ENCODE data around the gene GNA15.

The GNA15 gene

DNA sequence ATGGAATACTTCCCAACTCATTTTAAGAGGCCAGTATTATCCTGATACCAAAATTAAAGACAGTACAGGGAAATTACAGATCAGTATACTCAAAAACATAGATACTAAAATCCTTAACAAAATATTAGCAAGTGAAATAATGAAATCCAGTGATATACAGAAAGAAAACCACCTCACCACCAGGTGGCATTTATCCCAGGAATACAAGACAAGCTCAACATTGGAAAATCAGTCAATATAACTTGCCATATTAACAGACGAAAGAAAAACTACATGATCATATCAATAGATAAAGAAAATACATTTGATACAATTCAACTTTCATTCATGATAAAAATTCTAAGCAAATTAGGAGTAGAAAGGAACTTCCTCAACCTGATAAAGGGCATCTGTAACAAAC is 6.7 kb upstream of the GNA15 start:
- in situ Hi-C loops (cut with HindIII; ENCODE audit: low sequenced_read_pairs), result no loop called here
- H3K4me3 ChIP-seq (ENCODE audit: low read depth, low read length), result no peak overlapping the region
- TF ChIP-seq, protein P1, sequence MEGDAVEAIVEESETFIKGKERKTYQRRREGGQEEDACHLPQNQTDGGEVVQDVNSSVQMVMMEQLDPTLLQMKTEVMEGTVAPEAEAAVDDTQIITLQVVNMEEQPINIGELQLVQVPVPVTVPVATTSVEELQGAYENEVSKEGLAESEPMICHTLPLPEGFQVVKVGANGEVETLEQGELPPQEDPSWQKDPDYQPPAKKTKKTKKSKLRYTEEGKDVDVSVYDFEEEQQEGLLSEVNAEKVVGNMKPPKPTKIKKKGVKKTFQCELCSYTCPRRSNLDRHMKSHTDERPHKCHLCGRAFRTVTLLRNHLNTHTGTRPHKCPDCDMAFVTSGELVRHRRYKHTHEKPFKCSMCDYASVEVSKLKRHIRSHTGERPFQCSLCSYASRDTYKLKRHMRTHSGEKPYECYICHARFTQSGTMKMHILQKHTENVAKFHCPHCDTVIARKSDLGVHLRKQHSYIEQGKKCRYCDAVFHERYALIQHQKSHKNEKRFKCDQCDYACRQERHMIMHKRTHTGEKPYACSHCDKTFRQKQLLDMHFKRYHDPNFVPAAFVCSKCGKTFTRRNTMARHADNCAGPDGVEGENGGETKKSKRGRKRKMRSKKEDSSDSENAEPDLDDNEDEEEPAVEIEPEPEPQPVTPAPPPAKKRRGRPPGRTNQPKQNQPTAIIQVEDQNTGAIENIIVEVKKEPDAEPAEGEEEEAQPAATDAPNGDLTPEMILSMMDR (IDR thresholded peaks at IDR 0.05; ENCODE audit: low read depth, low read length, missing control alignments), result peak; percentile 45
- DNase-seq (ENCODE audit: low read depth), result peak; percentile 47

DNA sequence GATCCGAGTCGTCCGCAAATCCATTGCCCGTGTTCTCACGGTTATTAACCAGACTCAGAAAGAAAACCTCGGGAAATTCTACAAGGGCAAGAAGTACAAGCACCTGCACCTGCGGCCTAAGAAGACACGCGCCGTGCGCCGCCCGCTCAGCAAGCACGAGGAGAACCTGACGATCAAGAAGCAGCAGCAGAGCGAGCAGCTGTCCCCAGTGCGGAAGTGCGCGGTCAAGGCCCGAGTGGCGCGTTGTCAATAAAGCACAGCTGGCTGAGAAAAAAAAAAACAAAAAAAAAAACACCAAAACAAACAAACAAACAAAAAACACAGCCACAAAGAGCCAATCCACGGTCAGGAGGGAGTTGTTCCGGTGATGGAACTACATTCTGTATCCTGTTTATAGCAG is 4.7 kb upstream of the GNA15 start:
- DNase-seq (ENCODE audit: low read depth), result no peak
- in situ Hi-C loops (cut with HindIII; ENCODE audit: low sequenced_read_pairs), result no loop called here

DNA sequence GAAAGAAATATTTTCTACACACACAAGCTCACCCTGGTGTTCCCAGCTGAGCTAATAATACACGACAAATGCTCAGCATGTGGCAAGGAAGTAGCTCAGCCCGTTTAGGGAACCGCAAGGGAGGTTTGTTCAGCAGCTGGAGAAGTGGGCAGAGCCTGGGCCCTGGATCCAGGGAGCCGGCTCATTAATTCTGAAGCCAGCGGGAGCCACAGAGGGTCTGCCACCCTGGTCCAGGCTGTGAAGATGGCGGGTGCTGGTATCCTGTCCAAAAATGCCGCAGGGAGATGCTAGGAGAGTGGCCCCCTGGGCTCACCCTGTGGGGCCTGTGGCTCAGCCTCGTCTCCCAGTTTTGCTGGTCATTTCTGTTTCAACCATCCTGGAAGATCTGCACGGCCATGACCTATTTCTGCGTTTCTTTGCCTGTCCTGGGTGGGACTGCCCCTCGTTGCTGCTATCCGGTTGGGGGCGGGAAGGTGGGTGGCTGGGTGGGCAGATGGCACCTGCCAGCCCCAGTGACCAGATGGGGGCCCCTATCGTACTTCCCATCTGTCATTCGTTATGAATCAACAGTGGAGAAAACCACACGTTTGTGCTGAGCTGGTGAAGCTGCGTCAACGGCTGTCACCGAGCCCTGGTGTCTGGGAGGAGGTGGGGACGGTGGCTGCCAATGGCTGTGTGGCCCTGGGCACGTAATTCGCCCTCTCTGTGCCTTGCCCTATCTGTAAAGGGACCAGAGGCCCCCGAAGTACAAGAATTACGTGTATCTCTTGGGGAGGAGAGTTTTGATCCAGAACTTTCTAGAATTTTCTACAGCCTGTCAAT is 2.7 kb upstream of the GNA15 start:
- H3K4me3 ChIP-seq (ENCODE audit: low read depth, low read length), result no peak overlapping the region
- in situ Hi-C loops (cut with HindIII; ENCODE audit: low sequenced_read_pairs), result no loop called here
- TF ChIP-seq, protein P1 (IDR thresholded peaks at IDR 0.05; ENCODE audit: low read depth, low read length, missing control alignments), result no peak
- no peak for DNase-seq (ENCODE audit: low read depth)

More for the DNA sequence above, 4.7 kb upstream of the GNA15 start:
- no peak overlapping the region for H3K4me3 ChIP-seq (ENCODE audit: low read depth, low read length)
- TF ChIP-seq, protein P1 (IDR thresholded peaks at IDR 0.05; ENCODE audit: low read depth, low read length, missing control alignments), result no peak

DNA sequence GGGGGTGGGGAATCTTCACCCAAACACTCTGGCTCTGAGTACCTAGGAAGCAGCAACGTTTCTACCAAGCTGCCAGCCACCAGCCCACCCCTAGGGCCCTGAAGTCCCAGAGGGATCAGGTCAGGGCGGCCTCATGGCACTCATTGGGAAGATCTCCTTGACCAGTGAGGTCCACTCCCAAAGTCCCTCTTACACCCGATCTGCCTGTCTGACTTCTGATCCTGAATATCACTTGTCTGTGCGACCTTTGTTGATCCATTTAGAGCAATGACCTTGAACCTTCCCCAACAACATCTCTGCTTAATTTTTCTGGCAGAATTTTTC is 2.1 kb upstream of the GNA15 start:
- TF ChIP-seq, protein P1 (IDR thresholded peaks at IDR 0.05; ENCODE audit: low read depth, low read length, missing control alignments), result no peak
- no peak overlapping the region for H3K4me3 ChIP-seq (ENCODE audit: low read depth, low read length)
- in situ Hi-C loops (cut with HindIII; ENCODE audit: low sequenced_read_pairs), result no loop called here
- DNase-seq (ENCODE audit: low read depth), result no peak

DNA sequence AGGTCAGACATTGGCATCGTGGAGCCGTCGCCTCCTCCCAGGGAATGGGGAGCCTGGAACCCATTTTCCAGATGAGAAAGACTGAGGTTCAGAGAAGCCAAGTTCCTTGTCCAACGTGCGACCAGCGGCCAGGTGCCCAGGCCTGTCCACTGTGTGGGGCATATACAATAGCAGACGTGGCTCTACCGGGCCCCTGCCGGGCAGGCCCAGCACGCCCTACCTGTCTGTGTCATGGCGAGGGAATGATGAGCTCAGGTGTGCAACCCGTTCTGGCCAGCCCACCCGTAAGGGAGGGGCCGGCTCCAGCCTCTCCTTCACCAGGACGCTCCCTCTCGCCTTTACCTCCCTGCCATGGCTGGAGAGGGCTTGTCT is 837 bp downstream of the GNA15 start:
- in situ Hi-C loops (cut with HindIII; ENCODE audit: low sequenced_read_pairs), result no loop called here
- no peak overlapping the region for H3K4me3 ChIP-seq (ENCODE audit: low read depth, low read length)
- DNase-seq (ENCODE audit: low read depth), result no peak
- TF ChIP-seq, protein P1 (IDR thresholded peaks at IDR 0.05; ENCODE audit: low read depth, low read length, missing control alignments), result no peak

DNA sequence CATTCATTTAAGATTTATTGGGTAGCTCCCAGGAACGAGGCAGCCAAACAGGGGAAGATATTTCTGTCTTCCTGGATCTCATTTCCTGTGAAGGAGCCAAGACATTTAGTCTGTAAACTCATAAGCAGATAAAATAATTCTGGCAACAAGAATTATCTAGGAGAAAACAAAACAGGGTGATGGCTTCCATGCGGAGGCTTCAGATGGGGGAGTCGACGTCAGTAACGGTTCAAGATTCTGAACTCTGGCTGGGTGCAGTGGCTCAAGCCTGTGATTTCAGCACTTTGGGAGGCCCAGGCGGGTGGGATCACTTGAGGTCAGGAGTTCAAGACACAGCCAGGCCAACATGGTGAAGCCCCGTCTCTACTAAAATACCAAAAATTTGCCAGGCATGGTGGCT is 1.3 kb downstream of the GNA15 start:
- DNase-seq (ENCODE audit: low read depth), result no peak
- TF ChIP-seq, protein P1 (IDR thresholded peaks at IDR 0.05; ENCODE audit: low read depth, low read length, missing control alignments), result no peak
- in situ Hi-C loops (cut with HindIII; ENCODE audit: low sequenced_read_pairs), result no loop called here
- H3K4me3 ChIP-seq (ENCODE audit: low read depth, low read length), result no peak overlapping the region

Measured in astrocyte of the cerebellum (primary cell).